GM18873 (cell line): ENCODE measurements around the gene MIGA1.

Experiments used
- ATAC-seq: cut with Tn5 transposase; IDR thresholded peaks from one replicate; pipeline ENCODE4 v1.9.1; 2021; ENCODE audit warnings: mild to moderate bottlenecking, moderate library complexity, moderate number of reproducible peaks; ENCODE audit not compliant: unreplicated experiment, low FRiP score

MIGA1 gene

GRCh38 chr1:77841574-77841973, 62.1 kb downstream of the MIGA1 start:
- ATAC-seq: no peak

GRCh38 chr1:77845951-77846350, 66.5 kb downstream of the MIGA1 start:
- no peak for ATAC-seq

GRCh38 chr1:77846966-77847365, 67.5 kb downstream of the MIGA1 start:
- no peak for ATAC-seq

- ATAC-seq: no peak
These were observed 68.2 kb downstream of the MIGA1 start for GRCh38 chr1:77847621-77848080.

GRCh38 chr1:77850082-77850481, 70.6 kb downstream of the MIGA1 start:
- no peak for ATAC-seq

- ATAC-seq: no peak
These were observed 78.1 kb downstream of the MIGA1 start for GRCh38 chr1:77857552-77857951.

- no peak for ATAC-seq
These were observed 79.3 kb downstream of the MIGA1 start for GRCh38 chr1:77858725-77859124.

- no peak for ATAC-seq
These were observed 79.8 kb downstream of the MIGA1 start for GRCh38 chr1:77859248-77859647.

GRCh38 chr1:77866296-77866695, 86.8 kb downstream of the MIGA1 start:
- no peak for ATAC-seq

- ATAC-seq: no peak
These were observed 93.2 kb downstream of the MIGA1 start for GRCh38 chr1:77872645-77873044.

GRCh38 chr1:77873461-77873860, 94.0 kb downstream of the MIGA1 start:
- no peak for ATAC-seq

- no peak for ATAC-seq
These were observed 95.5 kb downstream of the MIGA1 start for GRCh38 chr1:77874804-77875445.

- ATAC-seq: no peak
These were observed 97.4 kb downstream of the MIGA1 start for GRCh38 chr1:77876884-77877283.

- ATAC-seq: no peak
These were observed 101.6 kb downstream of the MIGA1 start for GRCh38 chr1:77881061-77881460.

- no peak for ATAC-seq
These were observed 103.0 kb downstream of the MIGA1 start for GRCh38 chr1:77882411-77882810.

- ATAC-seq: no peak
These were observed 108.8 kb downstream of the MIGA1 start, which contains the start of gene NEXN for GRCh38 chr1:77888081-77888780. Gene NEXN (plus strand): TSS chr1:77888624. CDS start chr1:77916107, 27,483 bp downstream.

GRCh38 chr1:77888781-77889642, 109.6 kb downstream of the MIGA1 start:
- ATAC-seq: no peak

GRCh38 chr1:77889671-77890070, 110.2 kb downstream of the MIGA1 start:
- no peak for ATAC-seq

GRCh38 chr1:77891200-77891599, 111.8 kb downstream of the MIGA1 start:
- ATAC-seq: no peak

GRCh38 chr1:77899647-77900320, 120.3 kb downstream of the MIGA1 start:
- ATAC-seq: no peak
